ENCODE results near the gene SLC13A3.

The SLC13A3 gene

DNA sequence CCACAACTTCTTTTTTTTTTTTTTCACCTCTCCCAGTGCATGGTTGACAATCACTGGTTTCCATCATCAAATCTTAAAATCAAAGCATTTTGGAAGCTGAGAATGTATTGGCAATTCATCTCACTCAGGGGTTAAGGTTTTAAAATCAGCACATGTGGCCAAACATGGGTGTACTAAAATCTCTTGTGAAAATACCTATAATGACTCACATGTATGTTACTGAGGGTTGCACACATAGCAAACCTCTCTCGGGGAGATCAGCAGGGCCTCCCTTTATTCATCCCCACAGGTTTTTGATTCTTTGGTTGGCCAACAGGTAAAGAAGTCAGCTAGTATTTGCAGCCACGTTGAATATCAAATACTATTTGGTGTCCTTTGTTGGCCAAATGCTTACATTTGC, 56.5 kb downstream of the SLC13A3 start:
- no peaks in the 10 kb centered on the region for H3K36me3 ChIP-seq (ENCODE audit: insufficient read depth, low read length)
- no peak overlapping the region for H2AFZ ChIP-seq (ENCODE audit: low read length)
- H3K27me3 ChIP-seq (ENCODE audit: insufficient read depth, low read length): no peaks in the 10 kb centered on the region
- no peak overlapping the region for H3K27ac ChIP-seq (ENCODE audit: low read depth, low read length, poor library complexity, severe bottlenecking)
- H3K4me1 ChIP-seq (ENCODE audit: insufficient read depth, low read length, severe bottlenecking): no peaks in the 10 kb centered on the region
- H3K9ac ChIP-seq (ENCODE audit: low read length): no peak overlapping the region
- H4K20me1 ChIP-seq (ENCODE audit: insufficient read depth, low read length): no peaks in the 10 kb centered on the region
- TF ChIP-seq, protein P1, sequence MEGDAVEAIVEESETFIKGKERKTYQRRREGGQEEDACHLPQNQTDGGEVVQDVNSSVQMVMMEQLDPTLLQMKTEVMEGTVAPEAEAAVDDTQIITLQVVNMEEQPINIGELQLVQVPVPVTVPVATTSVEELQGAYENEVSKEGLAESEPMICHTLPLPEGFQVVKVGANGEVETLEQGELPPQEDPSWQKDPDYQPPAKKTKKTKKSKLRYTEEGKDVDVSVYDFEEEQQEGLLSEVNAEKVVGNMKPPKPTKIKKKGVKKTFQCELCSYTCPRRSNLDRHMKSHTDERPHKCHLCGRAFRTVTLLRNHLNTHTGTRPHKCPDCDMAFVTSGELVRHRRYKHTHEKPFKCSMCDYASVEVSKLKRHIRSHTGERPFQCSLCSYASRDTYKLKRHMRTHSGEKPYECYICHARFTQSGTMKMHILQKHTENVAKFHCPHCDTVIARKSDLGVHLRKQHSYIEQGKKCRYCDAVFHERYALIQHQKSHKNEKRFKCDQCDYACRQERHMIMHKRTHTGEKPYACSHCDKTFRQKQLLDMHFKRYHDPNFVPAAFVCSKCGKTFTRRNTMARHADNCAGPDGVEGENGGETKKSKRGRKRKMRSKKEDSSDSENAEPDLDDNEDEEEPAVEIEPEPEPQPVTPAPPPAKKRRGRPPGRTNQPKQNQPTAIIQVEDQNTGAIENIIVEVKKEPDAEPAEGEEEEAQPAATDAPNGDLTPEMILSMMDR (IDR thresholded peaks at IDR 0.05; ENCODE audit: low read length): no peak
- TF ChIP-seq EZH2 (IDR thresholded peaks at IDR 0.05; ENCODE audit: borderline replicate concordance, low read length): no peak
- no peak overlapping the region for H3K4me2 ChIP-seq (ENCODE audit: low read length)
- H3K9me3 ChIP-seq (ENCODE audit: low read length): no peaks in the 10 kb centered on the region
- no peaks in the 10 kb centered on the region for H3K9me2 ChIP-seq (ENCODE audit: low read depth, low read length)
- H3K79me2 ChIP-seq (ENCODE audit: insufficient read depth, low read length): no peaks in the 10 kb centered on the region
- H3K4me3 ChIP-seq (ENCODE audit: low read depth, low read length, poor library complexity, severe bottlenecking): no peak overlapping the region
- no peaks in the 10 kb centered on the region for H3F3A ChIP-seq (ENCODE audit: insufficient read depth, low read length)

DNA sequence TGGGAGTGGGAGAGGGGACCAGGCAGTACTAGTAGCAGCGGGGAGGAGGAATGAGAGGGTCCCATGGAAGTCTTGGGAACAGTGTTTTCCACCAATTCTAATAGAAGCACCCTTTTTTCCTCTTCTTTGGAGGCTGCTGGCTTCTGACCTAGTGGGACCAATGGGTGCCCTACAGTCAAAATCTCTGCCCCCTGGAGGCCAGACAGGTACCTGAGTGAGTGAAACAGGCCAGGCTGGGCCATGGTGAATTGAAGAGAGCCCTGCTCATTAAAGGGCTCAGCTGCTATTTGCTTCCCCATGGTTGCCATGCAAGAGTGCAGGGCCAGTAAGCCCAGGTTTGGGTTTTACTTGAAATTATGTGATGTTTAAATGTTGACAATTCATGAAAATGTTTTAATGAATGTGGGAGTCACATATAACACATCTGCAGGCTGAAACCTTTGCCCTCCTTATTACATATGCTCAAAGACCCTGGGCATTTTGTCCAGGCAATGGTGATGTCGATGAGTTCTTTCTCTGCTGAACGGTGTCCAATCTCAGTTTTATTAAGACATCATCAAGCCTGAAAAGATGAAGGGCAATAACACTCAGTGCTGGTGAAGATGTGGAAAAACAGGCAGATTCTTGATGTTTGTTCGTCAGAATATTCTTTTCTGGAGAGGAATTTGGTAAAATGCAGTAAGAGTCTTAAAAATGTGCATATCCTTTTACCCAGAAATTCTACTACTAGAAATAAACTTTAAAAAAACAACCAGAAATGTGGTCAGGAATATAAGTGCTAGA, 58.5 kb downstream of the SLC13A3 start:
- no peaks in the 10 kb centered on the region for H3K9me3 ChIP-seq (ENCODE audit: low read length)
- H4K20me1 ChIP-seq (ENCODE audit: insufficient read depth, low read length): no peaks in the 10 kb centered on the region
- no peak overlapping the region for H2AFZ ChIP-seq (ENCODE audit: low read length)
- H3K27ac ChIP-seq (ENCODE audit: low read depth, low read length, poor library complexity, severe bottlenecking): no peak overlapping the region
- TF ChIP-seq, protein P1 (IDR thresholded peaks at IDR 0.05; ENCODE audit: low read length): peak; percentile 28; the same call in 1 of the 2 replicates
- TF ChIP-seq EZH2 (IDR thresholded peaks at IDR 0.05; ENCODE audit: borderline replicate concordance, low read length): no peak
- no peak overlapping the region for H3K4me3 ChIP-seq (ENCODE audit: low read depth, low read length, poor library complexity, severe bottlenecking)
- H3K27me3 ChIP-seq (ENCODE audit: insufficient read depth, low read length): no peaks in the 10 kb centered on the region
- no peaks in the 10 kb centered on the region for H3K4me1 ChIP-seq (ENCODE audit: insufficient read depth, low read length, severe bottlenecking)
- no peaks in the 10 kb centered on the region for H3F3A ChIP-seq (ENCODE audit: insufficient read depth, low read length)
- no peak overlapping the region for H3K4me2 ChIP-seq (ENCODE audit: low read length)
- no peak overlapping the region for H3K9ac ChIP-seq (ENCODE audit: low read length)
- H3K79me2 ChIP-seq (ENCODE audit: insufficient read depth, low read length): no peaks in the 10 kb centered on the region
- H3K9me2 ChIP-seq (ENCODE audit: low read depth, low read length): no peaks in the 10 kb centered on the region
- H3K36me3 ChIP-seq (ENCODE audit: insufficient read depth, low read length): no peaks in the 10 kb centered on the region

DNA sequence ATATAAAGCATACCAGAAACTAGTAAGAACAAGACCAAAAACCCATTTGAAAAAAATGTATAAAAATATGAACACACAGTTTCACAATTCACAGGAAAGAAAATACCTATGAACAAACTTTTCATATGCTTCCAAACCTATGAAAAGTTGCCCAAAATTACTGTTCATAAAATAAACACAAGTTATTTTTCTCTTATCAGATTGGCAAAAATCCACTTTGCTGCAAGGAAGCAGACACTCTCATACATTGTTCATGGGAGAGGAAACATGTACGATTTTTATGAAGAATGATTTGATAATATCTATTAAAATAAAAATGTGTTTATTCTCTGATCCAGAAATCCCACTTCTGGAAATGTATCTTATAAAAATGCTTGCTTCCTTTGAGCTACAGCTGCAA, 60.8 kb downstream of the SLC13A3 start:
- no peak for TF ChIP-seq EZH2 (IDR thresholded peaks at IDR 0.05; ENCODE audit: borderline replicate concordance, low read length)
- TF ChIP-seq, protein P1 (IDR thresholded peaks at IDR 0.05; ENCODE audit: low read length): no peak
- Histone ChIP-seq H3K36me3 (ENCODE audit: insufficient read depth, low read length) (no peaks in the 10 kb centered on the region), H3K79me2 (ENCODE audit: insufficient read depth, low read length) (no peaks in the 10 kb centered on the region), H4K20me1 (ENCODE audit: insufficient read depth, low read length) (no peaks in the 10 kb centered on the region), H3K9ac (ENCODE audit: low read length) (no peak overlapping the region), H3K4me2 (ENCODE audit: low read length) (no peak overlapping the region), H3K4me3 (ENCODE audit: low read depth, low read length, poor library complexity, severe bottlenecking) (no peak overlapping the region), H2AFZ (ENCODE audit: low read length) (no peak overlapping the region), H3F3A (ENCODE audit: insufficient read depth, low read length) (no peaks in the 10 kb centered on the region), H3K27ac (ENCODE audit: low read depth, low read length, poor library complexity, severe bottlenecking) (no peak overlapping the region), H3K4me1 (ENCODE audit: insufficient read depth, low read length, severe bottlenecking) (no peaks in the 10 kb centered on the region), H3K9me3 (ENCODE audit: low read length) (no peaks in the 10 kb centered on the region), H3K9me2 (ENCODE audit: low read depth, low read length) (no peaks in the 10 kb centered on the region), H3K27me3 (ENCODE audit: insufficient read depth, low read length) (no peaks in the 10 kb centered on the region)

All from OCI-LY1 (cell line).